ENCODE measurements around the gene TTC38.

The TTC38 gene

GRCh38 chr22:46287873-46288751 lies 20.3 kb downstream of the TTC38 start:
- peak overlapping the region; percentile 41 for H3K4me3 ChIP-seq (replicated peaks; ENCODE audit: insufficient read depth, low read length)
- peak overlapping the region; percentile 47 for H3K27ac ChIP-seq (replicated peaks)
- DNase-seq (ENCODE audit: low read depth in 1 of 2, low spot score in 1 of 2), result peak; percentile 24 to 57
- H3K27me3 ChIP-seq (ENCODE audit: insufficient read depth, poor library complexity, severe bottlenecking), result no peaks in the 10 kb centered on the region
- TF ChIP-seq POLR2AphosphoS5 (IDR thresholded peaks at IDR 0.05; ENCODE audit: low read depth) (peak; percentile 52; the same call in 1 of the 2 replicates), SPI1 (IDR thresholded peaks at IDR 0.05; ENCODE audit: borderline replicate concordance, low read depth) (no peak), GABPA (IDR thresholded peaks at IDR 0.05; ENCODE audit: low read depth) (peak; percentile 42; the same call in 1 of the 2 replicates), CTCF (IDR thresholded peaks at IDR 0.05; ENCODE audit: insufficient read depth, low read length) (no peak)
- TF ChIP-seq, protein P1, sequence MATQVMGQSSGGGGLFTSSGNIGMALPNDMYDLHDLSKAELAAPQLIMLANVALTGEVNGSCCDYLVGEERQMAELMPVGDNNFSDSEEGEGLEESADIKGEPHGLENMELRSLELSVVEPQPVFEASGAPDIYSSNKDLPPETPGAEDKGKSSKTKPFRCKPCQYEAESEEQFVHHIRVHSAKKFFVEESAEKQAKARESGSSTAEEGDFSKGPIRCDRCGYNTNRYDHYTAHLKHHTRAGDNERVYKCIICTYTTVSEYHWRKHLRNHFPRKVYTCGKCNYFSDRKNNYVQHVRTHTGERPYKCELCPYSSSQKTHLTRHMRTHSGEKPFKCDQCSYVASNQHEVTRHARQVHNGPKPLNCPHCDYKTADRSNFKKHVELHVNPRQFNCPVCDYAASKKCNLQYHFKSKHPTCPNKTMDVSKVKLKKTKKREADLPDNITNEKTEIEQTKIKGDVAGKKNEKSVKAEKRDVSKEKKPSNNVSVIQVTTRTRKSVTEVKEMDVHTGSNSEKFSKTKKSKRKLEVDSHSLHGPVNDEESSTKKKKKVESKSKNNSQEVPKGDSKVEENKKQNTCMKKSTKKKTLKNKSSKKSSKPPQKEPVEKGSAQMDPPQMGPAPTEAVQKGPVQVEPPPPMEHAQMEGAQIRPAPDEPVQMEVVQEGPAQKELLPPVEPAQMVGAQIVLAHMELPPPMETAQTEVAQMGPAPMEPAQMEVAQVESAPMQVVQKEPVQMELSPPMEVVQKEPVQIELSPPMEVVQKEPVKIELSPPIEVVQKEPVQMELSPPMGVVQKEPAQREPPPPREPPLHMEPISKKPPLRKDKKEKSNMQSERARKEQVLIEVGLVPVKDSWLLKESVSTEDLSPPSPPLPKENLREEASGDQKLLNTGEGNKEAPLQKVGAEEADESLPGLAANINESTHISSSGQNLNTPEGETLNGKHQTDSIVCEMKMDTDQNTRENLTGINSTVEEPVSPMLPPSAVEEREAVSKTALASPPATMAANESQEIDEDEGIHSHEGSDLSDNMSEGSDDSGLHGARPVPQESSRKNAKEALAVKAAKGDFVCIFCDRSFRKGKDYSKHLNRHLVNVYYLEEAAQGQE (IDR thresholded peaks at IDR 0.05; ENCODE audit: insufficient replicate concordance, low read depth), result no peak

DNA sequence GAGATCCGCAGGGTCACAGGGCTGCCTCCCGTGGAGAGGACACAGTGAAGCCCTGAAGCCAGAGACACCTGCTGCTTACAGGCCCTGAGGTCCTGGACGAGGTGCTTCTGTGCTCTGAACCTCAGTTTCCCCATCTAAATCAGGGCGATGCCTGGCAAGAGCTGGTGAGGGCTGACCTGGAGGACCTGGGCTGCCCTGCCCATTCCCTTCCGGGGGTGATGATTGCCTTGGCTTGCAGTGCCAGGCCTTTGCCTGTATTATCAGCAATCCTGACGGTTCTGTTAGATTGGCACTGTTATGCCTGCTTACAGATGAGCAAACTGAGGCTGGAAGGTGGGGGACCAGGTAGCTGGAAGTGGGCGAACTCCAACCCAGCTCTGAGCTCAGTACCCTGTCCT lies 21.0 kb downstream of the TTC38 start:
- TF ChIP-seq CTCF (IDR thresholded peaks at IDR 0.05; ENCODE audit: insufficient read depth, low read length) (no peak), POLR2AphosphoS5 (IDR thresholded peaks at IDR 0.05; ENCODE audit: low read depth) (no peak), GABPA (IDR thresholded peaks at IDR 0.05; ENCODE audit: low read depth) (no peak), SPI1 (IDR thresholded peaks at IDR 0.05; ENCODE audit: borderline replicate concordance, low read depth) (no peak)
- TF ChIP-seq, protein P1 (IDR thresholded peaks at IDR 0.05; ENCODE audit: insufficient replicate concordance, low read depth), result no peak
- H3K4me3 ChIP-seq (replicated peaks; ENCODE audit: insufficient read depth, low read length), result no peak overlapping the region
- H3K27ac ChIP-seq (replicated peaks), result no peak overlapping the region
- no peaks in the 10 kb centered on the region for H3K27me3 ChIP-seq (ENCODE audit: insufficient read depth, poor library complexity, severe bottlenecking)
- no peak for DNase-seq (ENCODE audit: low read depth in 1 of 2, low spot score in 1 of 2)

GRCh38 chr22:46289244-46289891 lies 21.6 kb downstream of the TTC38 start:
- Histone ChIP-seq H3K27me3 (ENCODE audit: insufficient read depth, poor library complexity, severe bottlenecking) (no peaks in the 10 kb centered on the region), H3K4me3 (replicated peaks; ENCODE audit: insufficient read depth, low read length) (no peak overlapping the region), H3K27ac (replicated peaks) (no peak overlapping the region)
- no peak for DNase-seq (ENCODE audit: low read depth in 1 of 2, low spot score in 1 of 2)
- TF ChIP-seq SPI1 (IDR thresholded peaks at IDR 0.05; ENCODE audit: borderline replicate concordance, low read depth) (no peak), POLR2AphosphoS5 (IDR thresholded peaks at IDR 0.05; ENCODE audit: low read depth) (no peak), GABPA (IDR thresholded peaks at IDR 0.05; ENCODE audit: low read depth) (no peak), CTCF (IDR thresholded peaks at IDR 0.05; ENCODE audit: insufficient read depth, low read length) (no peak)
- TF ChIP-seq, protein P1 (IDR thresholded peaks at IDR 0.05; ENCODE audit: insufficient replicate concordance, low read depth), result no peak

Measured in HL-60 (cell line).